GM19025 (cell line): ENCODE measurements around the gene ADGRB2.

ENCODE experiments used
- ATAC-seq: cut with Tn5 transposase; IDR thresholded peaks from one replicate; pipeline ENCODE4 v1.9.1; 2021; ENCODE audit warnings: mild to moderate bottlenecking, low read depth, moderate library complexity; ENCODE audit not compliant: unreplicated experiment

ADGRB2 gene

GRCh38 chr1:31687601-31688000 lies 76.5 kb downstream of the ADGRB2 start:
- ATAC-seq = no peak

- ATAC-seq = no peak
Observed at GRCh38 chr1:31685795-31686194, 78.3 kb downstream of the ADGRB2 start.

- no peak for ATAC-seq
Observed at GRCh38 chr1:31683997-31684396, 80.1 kb downstream of the ADGRB2 start.

- no peak for ATAC-seq
Observed at GRCh38 chr1:31681415-31681814, 82.7 kb downstream of the ADGRB2 start.

GRCh38 chr1:31679676-31680230 lies 84.4 kb downstream of the ADGRB2 start:
- no peak for ATAC-seq

- ATAC-seq = no peak
Observed at GRCh38 chr1:31679091-31679490, 85.0 kb downstream of the ADGRB2 start.

- ATAC-seq = no peak
Observed at GRCh38 chr1:31678681-31679080, 85.5 kb downstream of the ADGRB2 start.

GRCh38 chr1:31677949-31678348 lies 86.2 kb downstream of the ADGRB2 start:
- no peak for ATAC-seq

- ATAC-seq = no peak
Observed at GRCh38 chr1:31677401-31677800, 86.7 kb downstream of the ADGRB2 start.
